H1 (cell line): Measurements from ENCODE around the gene TLX1. TPM values are rescaled to one million over a fixed set of nuclear protein-coding genes. Genes with fewer than 3 reads are reported as not detected.

Experiments used
- CTCF ChIA-PET: fragments of 300-600 bp; sonication (Branson Sonifier 250); formaldehyde crosslinking; loops from one replicate; lab custom pipeline; 2021; ENCODE audit not compliant: partially characterized antibody; lab: Charles Lee
- POLR2A ChIA-PET: fragments of 300-600 bp; sonication (Branson Sonifier 250); formaldehyde crosslinking; loops from one replicate; lab custom pipeline; 2021; ENCODE audit warnings: inconsistent platforms; ENCODE audit not compliant: partially characterized antibody; lab: Charles Lee
- DNase-seq, 2 experiments: peaks; one replicate each; pipeline versions ENCODE4 v3.0.0 to v3.0.0-alpha.2; 2010 to 2022; ENCODE audit warnings: low spot score in 2 of 2, low read depth in 1 of 2, mixed read lengths in 1 of 2
- FAIRE-seq: peaks from 2 replicates; lab custom pipeline; 2011; peaks lifted over from hg19 to GRCh38; lab: Jason Lieb, UNC
- H2AFZ ChIP-seq: 2 replicates; pipeline ENCODE4 v1.8.1; 2012; ENCODE audit warnings: low read length, inconsistent platforms
- H2AK5ac ChIP-seq: 2 replicates; pipeline ENCODE4 v1.6.1; 2013; ENCODE audit warnings: low read depth, low read length
- H2BK120ac ChIP-seq: replicated peaks from 2 replicates; pipeline ENCODE3; 2013; ENCODE audit warnings: low read depth, low read length, inconsistent platforms
- H2BK12ac ChIP-seq: 2 replicates; pipeline ENCODE4 v1.6.1; 2013; ENCODE audit warnings: low read depth, low read length
- H2BK15ac ChIP-seq: 2 replicates; pipeline ENCODE4 v1.6.1; 2013; ENCODE audit warnings: low read length
- H2BK20ac ChIP-seq: 2 replicates; pipeline ENCODE4 v1.6.1; 2013; ENCODE audit warnings: low read length
- H2BK5ac ChIP-seq: 2 replicates; pipeline ENCODE4 v1.6.1; 2013; ENCODE audit warnings: low read depth, low read length
- H3K14ac ChIP-seq: 2 replicates; pipeline ENCODE4 v1.6.1; 2013; ENCODE audit warnings: inconsistent platforms; ENCODE audit not compliant: insufficient read length
- H3K18ac ChIP-seq: 2 replicates; pipeline ENCODE4 v1.6.1; 2013; ENCODE audit warnings: low read length; ENCODE audit errors: extremely low read depth
- H3K23ac ChIP-seq: 2 replicates; pipeline ENCODE4 v1.6.1; 2013; ENCODE audit warnings: inconsistent platforms; ENCODE audit not compliant: insufficient read length
- H3K23me2 ChIP-seq: 2 replicates; pipeline ENCODE4 v1.6.1; 2013; ENCODE audit warnings: low read depth, low read length
- H3K27ac ChIP-seq: 2 replicates; pipeline ENCODE4 v1.6.1; 2011; ENCODE audit warnings: low read depth, low read length, inconsistent platforms
- H3K27me3 ChIP-seq, 4 experiments: replicated peaks in 1 of 4; 1 replicate in 1 of 4; 2 replicates in 3 of 4; pipeline versions ENCODE4 v1.6.1 to v1.8.1; 2011 to 2013; ENCODE audit warnings: low read length in 3 of 4, mild to moderate bottlenecking in 3 of 4, inconsistent platforms in 2 of 4, mixed read lengths in 2 of 4, moderate library complexity in 1 of 4; ENCODE audit not compliant: control insufficient read depth in 3 of 4, insufficient read depth in 3 of 4; ENCODE audit errors: extremely low read depth in 1 of 4
- H3K36me3 ChIP-seq, 4 experiments: 2 replicates each; pipeline versions ENCODE4 v1.6.1 to v1.8.1; 2011 to 2013; ENCODE audit warnings: mild to moderate bottlenecking in 4 of 4, low read length in 3 of 4, moderate library complexity in 2 of 4, control low read depth in 1 of 4, inconsistent platforms in 1 of 4; ENCODE audit not compliant: insufficient read depth in 4 of 4, control insufficient read depth in 2 of 4
- H3K4ac ChIP-seq: replicated peaks from 2 replicates; pipeline ENCODE3; 2013; ENCODE audit warnings: low read length, low read depth, mixed read lengths, inconsistent platforms; ENCODE audit not compliant: insufficient read length
- H3K4me1 ChIP-seq, 4 experiments: replicated peaks in 1 of 4; 1 replicate in 1 of 4; 2 replicates in 3 of 4; pipeline versions ENCODE4 v1.6.1 to v1.8.1; 2011 to 2013; ENCODE audit warnings: low read length in 3 of 4, inconsistent platforms in 2 of 4, mixed read lengths in 1 of 4; ENCODE audit not compliant: insufficient read depth in 4 of 4, control insufficient read depth in 3 of 4
- H3K4me2 ChIP-seq, 2 experiments: 2 replicates each; pipeline versions ENCODE4 v1.6.1 to v1.8.1; 2011 to 2013; ENCODE audit warnings: low read depth in 2 of 2, low read length in 2 of 2, control low read depth in 1 of 2, inconsistent platforms in 1 of 2, mild to moderate bottlenecking in 1 of 2; ENCODE audit not compliant: insufficient read depth in 1 of 2
- H3K4me3 ChIP-seq, 4 experiments: fragments of 200-600, 300-600 bp in 1 of 4; sonication (generic), shearing (Covaris generic), sonication (Bioruptor Twin) in 1 of 4; 2 replicates each; pipeline versions ENCODE4 v1.5.1 to v1.8.1; 2011 to 2016; ENCODE audit warnings: low read length in 4 of 4, low read depth in 3 of 4, control low read depth in 2 of 4, inconsistent platforms in 2 of 4, mild to moderate bottlenecking in 2 of 4, mixed read lengths in 1 of 4, moderate library complexity in 1 of 4; ENCODE audit not compliant: insufficient read depth in 2 of 4; ENCODE audit errors: extremely low read depth in 1 of 4
- H3K56ac ChIP-seq: replicated peaks from 2 replicates; pipeline ENCODE3; 2013; ENCODE audit warnings: low read depth, mild to moderate bottlenecking, mixed read lengths, low read length, inconsistent platforms; ENCODE audit not compliant: insufficient read length
- H3K79me1 ChIP-seq: 2 replicates; pipeline ENCODE4 v1.6.1; 2013; ENCODE audit warnings: low read depth, low read length, control low read depth
- H3K79me2 ChIP-seq, 2 experiments: 2 replicates each; pipeline versions ENCODE4 v1.6.1 to v1.8.1; 2012 to 2013; ENCODE audit warnings: low read length in 2 of 2, mild to moderate bottlenecking in 2 of 2, inconsistent platforms in 1 of 2; ENCODE audit not compliant: insufficient read depth in 2 of 2, control insufficient read depth in 1 of 2
- H3K9ac ChIP-seq, 4 experiments: replicated peaks in 1 of 4; 1 replicate in 1 of 4; 2 replicates in 3 of 4; pipeline versions ENCODE4 v1.6.1 to v1.8.1; 2011 to 2013; ENCODE audit warnings: low read depth in 3 of 4, low read length in 3 of 4, control low read depth in 2 of 4, mild to moderate bottlenecking in 2 of 4, moderate library complexity in 2 of 4, inconsistent platforms in 1 of 4; ENCODE audit errors: extremely low read depth in 1 of 4
- H3K9me3 ChIP-seq, 2 experiments: 2 replicates each; pipeline versions ENCODE4 v1.6.1 to v1.8.1; 2012 to 2013; ENCODE audit warnings: mild to moderate bottlenecking in 2 of 2, moderate library complexity in 2 of 2, control low read depth in 1 of 2, inconsistent platforms in 1 of 2, low read depth in 1 of 2, low read length in 1 of 2, mixed read lengths in 1 of 2; ENCODE audit not compliant: insufficient read depth in 2 of 2
- H4K20me1 ChIP-seq, 2 experiments: replicated peaks in 1 of 2; 2 replicates each; pipeline versions ENCODE3 to v1.8.1; 2011 to 2013; ENCODE audit warnings: inconsistent platforms in 2 of 2, low read length in 2 of 2, mild to moderate bottlenecking in 1 of 2; ENCODE audit not compliant: insufficient read depth in 2 of 2, control insufficient read depth in 1 of 2
- H4K5ac ChIP-seq: 2 replicates; pipeline ENCODE4 v1.6.1; 2013; ENCODE audit warnings: low read length, low read depth, mixed read lengths, inconsistent platforms; ENCODE audit not compliant: insufficient read length
- H4K8ac ChIP-seq: 2 replicates; pipeline ENCODE4 v1.8.0; 2013; ENCODE audit warnings: mild to moderate bottlenecking, moderate library complexity, low read length, inconsistent platforms; ENCODE audit not compliant: insufficient read depth; ENCODE audit errors: extremely low read depth
- H4K91ac ChIP-seq: replicated peaks from 2 replicates; pipeline ENCODE3; 2013; ENCODE audit warnings: low read length, mixed read lengths, inconsistent platforms; ENCODE audit not compliant: insufficient read length
- ASH2L ChIP-seq: fragments of 200-600, 300-600 bp; sonication (generic); IDR thresholded peaks from one replicate; pipeline ENCODE4 v1.7.1; 2017; ENCODE audit warnings: low read length
- BACH1 ChIP-seq: IDR thresholded peaks from 2 replicates; pipeline ENCODE4 v1.6.1; 2012; ENCODE audit warnings: low read length, improper control_type of control experiment
- BCL11A ChIP-seq, 2 experiments: IDR thresholded peaks; one replicate each; pipeline ENCODE4 v1.6.1; 2011; ENCODE audit warnings: low read depth in 2 of 2, low read length in 2 of 2, mild to moderate bottlenecking in 2 of 2
- CBX8 ChIP-seq: fragments of 300-800, 300-1000 bp; sonication (generic); IDR thresholded peaks from 2 replicates; pipeline ENCODE4 v1.7.1; 2016; ENCODE audit warnings: low read depth, low read length, borderline replicate concordance
- CHD1 ChIP-seq: IDR thresholded peaks from 2 replicates; pipeline ENCODE4 v1.6.1; 2012; ENCODE audit warnings: low read depth, low read length, improper control_type of control experiment
- EZH2 ChIP-seq: fragments of 200-600 bp; sonication (generic); IDR thresholded peaks from 2 replicates; pipeline ENCODE4 v1.7.1; 2012; ENCODE audit warnings: low read depth, mild to moderate bottlenecking, moderate library complexity, low read length, inconsistent platforms; ENCODE audit not compliant: severe bottlenecking
- JUND ChIP-seq: IDR thresholded peaks from 2 replicates; pipeline ENCODE4 v1.6.1; 2011; ENCODE audit warnings: mild to moderate bottlenecking, improper control_type of control experiment, low read length
- KDM1A ChIP-seq: fragments of 200-600, 300-600 bp; sonication (generic); IDR thresholded peaks from 2 replicates; pipeline ENCODE4 v1.7.1; 2016; ENCODE audit warnings: mild to moderate bottlenecking, low read length, borderline replicate concordance
- PHF8 ChIP-seq: fragments of 200-600 bp; sonication (generic); conservative IDR thresholded peaks from 2 replicates; pipeline ENCODE4 v1.7.1; 2012; ENCODE audit warnings: low read depth, mild to moderate bottlenecking, inconsistent platforms, low read length, moderate library complexity
- POU5F1 ChIP-seq: IDR thresholded peaks from 2 replicates; pipeline ENCODE4 v1.6.1; 2011; ENCODE audit warnings: low read depth, mild to moderate bottlenecking, low read length, moderate library complexity
- SIRT6 ChIP-seq: IDR thresholded peaks from one replicate; pipeline ENCODE4 v1.7.1; 2012; ENCODE audit warnings: low read length, inconsistent platforms
- SIX5 ChIP-seq: IDR thresholded peaks from 2 replicates; pipeline ENCODE4 v1.6.1; 2011; ENCODE audit warnings: mild to moderate bottlenecking, low read depth, low read length
- SUZ12 ChIP-seq: fragments of 200-600 bp; sonication (generic); IDR thresholded peaks from 2 replicates; pipeline ENCODE4 v1.6.1; 2012; ENCODE audit warnings: mild to moderate bottlenecking, inconsistent platforms, low read length, moderate library complexity, mixed read lengths
- TAF7 ChIP-seq: optimal IDR thresholded peaks from 2 replicates; pipeline ENCODE3; 2011; ENCODE audit warnings: low read depth, mild to moderate bottlenecking, inconsistent platforms, low read length, moderate library complexity, borderline replicate concordance
- TCF12 ChIP-seq: IDR thresholded peaks from 2 replicates; pipeline ENCODE4 v1.6.1; 2011; ENCODE audit warnings: low read depth, mild to moderate bottlenecking, low read length
- WGBS, 2 experiments: shearing (Covaris generic) in 1 of 2; methylation state at CpG; one replicate each; pipeline versions ENCODE4 v1.1.6 to v1.1.7; 2013 to 2015; ENCODE audit warnings: low lambda C conversion rate in 2 of 2, mixed read lengths in 2 of 2, inconsistent platforms in 1 of 2, low coverage in 1 of 2, missing lambda C conversion rate in 1 of 2; ENCODE audit not compliant: insufficient replicate concordance in 2 of 2, insufficient coverage in 1 of 2, insufficient read length in 1 of 2; ENCODE audit errors: extremely low coverage in 1 of 2, missing lambda C conversion rate in 1 of 2; 5-methylcytosine and 5-hydroxymethylcytosine counted together
- polyA plus RNA-seq, 7 experiments: library from polyadenylated mRNA; depleted of rRNA in 3 of 7; stranded (reverse) in 5 of 7; unstranded in 2 of 7; fragments of >200 nt in 5 of 7; fragments of 200-250 nt in 2 of 7; gene quantifications; 1 replicate in 5 of 7; 2 replicates in 1 of 7; 4 replicates in 1 of 7; pipeline versions ENCODE4 v1.2.1 to v1.2.3, GENCODE V29; 2011 to 2013; ENCODE audit warnings: missing spikeins in 2 of 7, mixed read lengths in 2 of 7
- total RNA-seq: library from RNA; stranded (reverse); fragmentation: NEBNext Ultra II Directional; extraction: Animal tissue kit (Norgen Biotek cat#: 25700); gene quantifications from 2 replicates; pipeline ENCODE4 v1.2.1, GENCODE V29; 2021

Gene TLX1
- total and polyA plus RNA-seq, 2 of the 8 experiments (the other 6 are each of a cell fraction or from before 2014, with no cell fraction given): not detected

DNA sequence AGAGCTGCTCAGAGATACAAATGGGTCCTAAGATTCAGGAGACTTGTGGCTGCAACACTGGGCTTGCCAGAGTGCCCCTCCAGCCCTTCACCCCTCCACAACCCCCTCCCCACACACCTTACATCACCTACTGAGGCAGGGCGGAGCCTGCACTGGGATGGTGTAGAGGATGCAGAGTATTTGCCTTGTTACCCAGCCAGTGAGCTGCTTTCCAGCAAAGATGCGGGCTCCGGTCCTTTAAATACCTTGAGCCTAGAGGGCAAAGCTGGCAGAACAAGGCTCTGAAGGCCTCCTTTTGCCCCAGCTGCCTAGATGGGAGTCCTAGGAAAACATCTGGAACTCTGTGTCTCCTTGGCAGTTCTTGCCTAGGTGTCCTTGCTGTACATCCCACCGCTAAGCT lies 34.7 kb upstream of the TLX1 start:
- no peak overlapping the region for H3K23ac ChIP-seq
- no peaks in the 10 kb centered on the region for H3K9me3 ChIP-seq
- ChIA-PET POLR2A (interaction anchor here (0.8 to 2.1 kb wide), 4 partner anchors 14 to 46 kb away, joined by 3 to 6 read pairs (median 4); no protein-coding TSS in a partner anchor), CTCF (interaction anchor here (0.7 to 59.5 kb wide), 18 partner anchors 9 to 474 kb away, joined by 3 to 2176 read pairs (median 8); partner anchors contain the start of genes KAZALD1, PDZD7 and SFXN3)
- H2AK5ac ChIP-seq: no peak overlapping the region
- peaks cover 3 to 15% (median 8%) of the 10 kb centered on the region in 4 experiments; a peak in 5 of 7 replicates for H3K4me1 ChIP-seq
- no peaks in the 10 kb centered on the region for H4K20me1 ChIP-seq
- H2BK5ac ChIP-seq: no peak overlapping the region
- H3K27me3 ChIP-seq: peaks cover 0 to 25% (median 10%) of the 10 kb centered on the region in 4 experiments; a peak in 4 of 7 replicates
- H3K18ac ChIP-seq: no peak overlapping the region
- no peak overlapping the region for H2AFZ ChIP-seq
- no peak overlapping the region; the same call in 1 of the 2 replicates for H4K8ac ChIP-seq
- H2BK120ac ChIP-seq: no peak overlapping the region
- H3K4ac ChIP-seq: no peak overlapping the region
- H3K9ac ChIP-seq: no peak overlapping the region
- no peak overlapping the region for H4K91ac ChIP-seq
- H3K14ac ChIP-seq: no peak overlapping the region
- H3K56ac ChIP-seq: no peak overlapping the region
- 86% methylated on average over 4 of the region's 4 CpGs; no CpG with 5 or more reads in 1 of the 2 experiments for WGBS, 2 experiments
- FAIRE-seq (no peak), DNase-seq (no peak)
- H4K5ac ChIP-seq: no peak overlapping the region
- no peak overlapping the region for H3K27ac ChIP-seq
- no peak overlapping the region for H2BK12ac ChIP-seq
- no peaks in the 10 kb centered on the region for H3K79me1 ChIP-seq
- H3K79me2 ChIP-seq: no peaks in the 10 kb centered on the region
- no peaks in the 10 kb centered on the region for H3K36me3 ChIP-seq
- no peak overlapping the region for H2BK20ac ChIP-seq
- H2BK15ac ChIP-seq: no peak overlapping the region
- no peak overlapping the region for H3K4me2 ChIP-seq
- no peak overlapping the region for H3K4me3 ChIP-seq
- H3K23me2 ChIP-seq: no peaks in the 10 kb centered on the region
- no peak for TF ChIP-seq TCF12
- no peak for TF ChIP-seq POU5F1
- no peak for TF ChIP-seq BACH1
- TF ChIP-seq TAF7: no peak
- no peak for TF ChIP-seq JUND
- TF ChIP-seq SUZ12: no peak
- TF ChIP-seq SIRT6: no peak
- no peak for TF ChIP-seq SIX5
- no peak for TF ChIP-seq PHF8
- no peak for TF ChIP-seq ASH2L
- no peak for TF ChIP-seq KDM1A
- no peak for TF ChIP-seq EZH2
- TF ChIP-seq CBX8: no peak
- no peak for TF ChIP-seq BCL11A (IDR thresholded peaks at IDR 0.05; ENCODE audit: low read depth in 2 of 2, low read length in 2 of 2)
- no peak for TF ChIP-seq CHD1
